Measurements from ENCODE around the gene RUSC2.

RUSC2 gene, protein sequence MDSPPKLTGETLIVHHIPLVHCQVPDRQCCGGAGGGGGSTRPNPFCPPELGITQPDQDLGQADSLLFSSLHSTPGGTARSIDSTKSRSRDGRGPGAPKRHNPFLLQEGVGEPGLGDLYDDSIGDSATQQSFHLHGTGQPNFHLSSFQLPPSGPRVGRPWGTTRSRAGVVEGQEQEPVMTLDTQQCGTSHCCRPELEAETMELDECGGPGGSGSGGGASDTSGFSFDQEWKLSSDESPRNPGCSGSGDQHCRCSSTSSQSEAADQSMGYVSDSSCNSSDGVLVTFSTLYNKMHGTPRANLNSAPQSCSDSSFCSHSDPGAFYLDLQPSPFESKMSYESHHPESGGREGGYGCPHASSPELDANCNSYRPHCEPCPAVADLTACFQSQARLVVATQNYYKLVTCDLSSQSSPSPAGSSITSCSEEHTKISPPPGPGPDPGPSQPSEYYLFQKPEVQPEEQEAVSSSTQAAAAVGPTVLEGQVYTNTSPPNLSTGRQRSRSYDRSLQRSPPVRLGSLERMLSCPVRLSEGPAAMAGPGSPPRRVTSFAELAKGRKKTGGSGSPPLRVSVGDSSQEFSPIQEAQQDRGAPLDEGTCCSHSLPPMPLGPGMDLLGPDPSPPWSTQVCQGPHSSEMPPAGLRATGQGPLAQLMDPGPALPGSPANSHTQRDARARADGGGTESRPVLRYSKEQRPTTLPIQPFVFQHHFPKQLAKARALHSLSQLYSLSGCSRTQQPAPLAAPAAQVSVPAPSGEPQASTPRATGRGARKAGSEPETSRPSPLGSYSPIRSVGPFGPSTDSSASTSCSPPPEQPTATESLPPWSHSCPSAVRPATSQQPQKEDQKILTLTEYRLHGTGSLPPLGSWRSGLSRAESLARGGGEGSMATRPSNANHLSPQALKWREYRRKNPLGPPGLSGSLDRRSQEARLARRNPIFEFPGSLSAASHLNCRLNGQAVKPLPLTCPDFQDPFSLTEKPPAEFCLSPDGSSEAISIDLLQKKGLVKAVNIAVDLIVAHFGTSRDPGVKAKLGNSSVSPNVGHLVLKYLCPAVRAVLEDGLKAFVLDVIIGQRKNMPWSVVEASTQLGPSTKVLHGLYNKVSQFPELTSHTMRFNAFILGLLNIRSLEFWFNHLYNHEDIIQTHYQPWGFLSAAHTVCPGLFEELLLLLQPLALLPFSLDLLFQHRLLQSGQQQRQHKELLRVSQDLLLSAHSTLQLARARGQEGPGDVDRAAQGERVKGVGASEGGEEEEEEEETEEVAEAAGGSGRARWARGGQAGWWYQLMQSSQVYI (N-terminal part only)

DNA sequence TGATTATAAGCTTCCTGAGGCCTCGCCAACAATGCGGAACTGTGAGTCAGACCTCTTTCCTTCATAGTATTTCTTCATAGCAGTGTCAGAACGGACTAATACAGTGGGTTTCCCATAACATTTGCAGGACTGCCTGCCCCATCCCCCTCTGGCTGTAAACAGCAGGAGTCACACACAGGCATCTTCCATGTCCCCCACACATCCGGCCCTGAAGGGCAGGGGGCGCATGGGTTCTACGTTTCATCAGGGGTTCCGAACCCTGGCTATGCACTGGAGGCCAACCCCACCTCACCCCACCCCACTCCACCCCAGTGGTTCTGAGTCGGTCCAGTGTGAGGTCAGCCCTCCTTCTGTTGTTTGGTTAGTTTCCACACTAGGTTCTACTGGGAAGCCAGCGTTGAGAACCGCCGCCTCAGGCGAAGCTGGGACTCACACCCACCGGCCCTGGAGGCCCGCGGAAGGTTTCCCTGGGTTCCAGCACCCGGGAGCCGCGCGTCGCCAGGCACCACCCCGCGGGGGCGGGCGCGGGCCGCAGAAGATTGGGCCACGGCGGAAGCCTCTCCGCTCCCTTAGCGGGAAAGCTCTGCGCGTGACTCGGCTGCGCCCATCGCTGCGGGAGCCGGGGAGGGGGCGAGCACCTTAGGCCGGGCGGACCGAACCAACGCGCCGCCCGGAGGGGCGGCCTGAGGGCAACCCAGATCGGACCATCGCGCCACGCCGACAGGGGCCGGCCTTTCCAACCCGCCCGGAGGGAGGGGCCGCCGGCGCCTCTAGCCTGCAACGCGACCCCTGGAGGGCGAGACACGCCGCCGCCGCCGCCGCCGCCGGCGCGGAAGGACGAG lies at the start of gene RUSC2:
TSS of gene RUSC2 (plus strand) at position 799 of the 842 bp plus-strand sequence. CDS start 56,411 bp downstream, outside the sequence.
- DNase-seq (ENCODE audit: low spot score): no peak

DNA sequence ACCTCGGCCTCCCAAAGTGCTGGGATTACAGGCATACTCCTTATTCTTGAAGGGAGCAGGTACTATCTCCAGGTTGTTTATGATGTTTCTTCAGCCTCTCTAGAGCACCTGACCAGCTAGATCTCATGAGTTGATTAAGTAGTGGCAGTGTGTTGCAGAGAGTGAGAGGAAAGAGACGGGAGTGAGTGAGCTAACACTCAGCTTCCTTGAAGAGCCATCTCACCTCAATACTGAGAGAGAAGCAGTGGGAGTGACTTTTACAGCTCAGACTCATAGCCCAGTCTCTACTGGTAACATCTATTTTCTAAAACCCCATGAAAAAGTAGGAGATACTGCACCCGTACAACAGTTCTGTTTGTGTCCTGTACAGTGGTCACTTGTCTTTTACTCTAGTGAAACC lies 43.9 kb upstream of the RUSC2 start:
- no peak for DNase-seq (ENCODE audit: low spot score)

DNA sequence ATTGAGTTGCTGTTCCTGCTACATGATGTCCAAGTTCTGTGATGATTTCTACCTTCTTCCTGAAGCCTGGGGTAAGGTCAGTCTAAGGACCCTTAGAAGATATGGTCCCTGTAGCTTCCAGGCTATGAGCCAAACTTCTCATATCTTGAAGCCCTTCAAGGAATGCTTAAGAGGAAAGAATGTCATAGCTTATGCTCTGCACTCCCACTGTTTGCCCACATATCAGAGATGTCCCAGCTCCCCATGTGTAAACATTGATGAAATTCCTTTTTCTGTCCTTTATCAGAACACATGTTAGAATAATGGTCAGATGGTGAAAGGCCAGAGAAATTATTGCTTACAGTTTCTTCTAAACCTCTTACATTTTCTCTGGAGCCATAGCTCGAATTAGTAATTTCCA lies 41.4 kb upstream of the RUSC2 start:
- DNase-seq (ENCODE audit: low spot score): no peak

DNA sequence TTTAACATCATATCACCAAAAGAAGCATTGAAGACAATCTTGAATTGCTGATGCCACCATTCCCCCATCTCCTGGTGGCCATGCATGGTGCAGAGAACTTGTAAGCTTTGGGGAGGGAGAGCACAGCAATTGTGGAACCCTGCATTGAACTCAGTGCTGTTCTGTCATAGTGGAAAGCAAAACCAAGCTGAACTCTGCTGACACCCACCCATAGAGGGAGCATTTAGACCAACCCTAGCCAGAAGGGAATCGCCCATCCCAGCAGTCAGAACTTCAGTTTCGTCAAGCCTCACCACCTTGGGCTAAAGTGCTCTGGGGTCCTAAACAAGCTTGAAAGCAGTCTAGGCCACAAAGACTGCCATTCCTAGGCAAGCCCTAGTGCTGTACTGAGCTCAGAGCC lies 37.4 kb upstream of the RUSC2 start:
- no peak for DNase-seq (ENCODE audit: low spot score)

DNA sequence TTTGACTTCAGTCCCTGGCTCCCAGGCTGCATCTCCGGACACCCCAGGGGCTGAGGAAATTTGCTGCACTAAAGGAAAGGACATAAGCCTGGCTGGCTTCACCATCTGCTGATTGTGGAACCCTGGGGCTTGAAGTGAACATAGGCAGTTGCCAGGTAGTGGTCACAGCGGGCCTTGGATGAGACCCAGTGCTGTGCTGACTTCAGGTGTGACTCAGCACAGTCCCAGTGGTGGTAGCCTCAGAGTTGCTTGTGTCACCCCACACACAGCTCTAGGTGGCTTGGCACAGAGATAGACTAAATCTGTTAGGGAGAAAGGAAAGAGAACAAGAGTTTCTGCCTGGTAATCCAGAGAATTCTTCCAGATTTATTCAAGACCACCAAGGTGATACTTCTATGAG lies 36.1 kb upstream of the RUSC2 start:
- no peak for DNase-seq (ENCODE audit: low spot score)

DNA sequence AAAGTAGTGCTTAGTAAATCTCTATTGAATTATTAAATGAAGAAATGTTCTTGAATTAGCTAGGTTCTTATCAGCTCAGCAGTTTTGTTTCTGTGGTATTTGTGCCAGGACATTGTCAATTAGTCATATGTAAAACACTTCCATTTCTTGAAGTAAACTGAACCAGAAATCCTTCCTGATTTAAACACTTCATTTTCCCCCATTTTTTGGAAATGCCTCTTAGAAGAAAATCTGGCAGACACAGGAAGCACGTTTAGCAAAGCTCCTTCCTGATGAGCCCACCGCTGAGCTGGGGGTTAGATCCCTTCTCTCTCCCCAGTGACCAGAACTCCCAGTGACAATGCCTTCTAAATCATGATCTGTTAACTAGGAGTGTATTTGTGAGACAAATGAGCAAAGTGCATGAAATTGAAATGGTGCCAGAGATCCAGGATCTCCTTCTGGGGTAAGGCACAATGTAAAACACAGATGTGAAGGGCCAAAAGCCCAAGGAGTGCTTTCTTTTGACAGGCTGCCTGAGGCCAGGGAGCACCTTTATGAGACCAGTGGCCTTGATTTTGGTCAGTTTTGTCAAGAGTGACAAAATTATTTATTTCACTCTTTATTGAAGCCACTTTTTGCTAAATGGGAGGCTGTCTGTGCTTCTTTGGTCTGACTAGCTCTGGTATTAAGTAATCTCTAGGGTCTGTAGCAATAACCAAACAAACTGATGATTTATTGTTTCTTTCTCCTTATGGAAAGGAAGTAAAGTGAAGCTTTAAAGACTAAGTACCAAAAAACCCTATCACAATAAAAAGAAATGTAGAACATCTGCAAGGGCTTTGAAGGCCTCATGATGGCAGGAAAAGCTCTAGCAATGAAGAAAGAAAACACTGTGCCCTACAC lies 25.5 kb upstream of the RUSC2 start:
- no peak for DNase-seq (ENCODE audit: low spot score)

DNA sequence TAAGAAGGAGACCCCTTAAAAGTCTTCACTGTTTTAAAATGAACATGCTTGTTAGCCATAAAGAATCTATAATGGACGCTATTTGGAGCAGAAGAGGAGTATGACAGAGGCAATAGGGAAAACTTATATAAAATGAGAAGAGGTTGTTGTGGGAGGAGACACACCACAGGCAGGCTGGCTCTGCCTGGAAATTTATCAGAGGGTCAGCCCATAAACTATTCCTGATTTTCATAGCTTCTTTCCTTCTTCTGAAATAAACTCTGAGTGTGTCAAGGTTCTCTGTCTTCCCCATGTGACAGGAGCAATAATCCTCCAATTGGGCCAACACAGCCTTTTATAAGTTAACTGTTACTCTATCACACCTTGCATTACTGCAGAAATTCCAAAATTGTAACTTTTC lies 19.6 kb upstream of the RUSC2 start:
- DNase-seq (ENCODE audit: low spot score): no peak

DNA sequence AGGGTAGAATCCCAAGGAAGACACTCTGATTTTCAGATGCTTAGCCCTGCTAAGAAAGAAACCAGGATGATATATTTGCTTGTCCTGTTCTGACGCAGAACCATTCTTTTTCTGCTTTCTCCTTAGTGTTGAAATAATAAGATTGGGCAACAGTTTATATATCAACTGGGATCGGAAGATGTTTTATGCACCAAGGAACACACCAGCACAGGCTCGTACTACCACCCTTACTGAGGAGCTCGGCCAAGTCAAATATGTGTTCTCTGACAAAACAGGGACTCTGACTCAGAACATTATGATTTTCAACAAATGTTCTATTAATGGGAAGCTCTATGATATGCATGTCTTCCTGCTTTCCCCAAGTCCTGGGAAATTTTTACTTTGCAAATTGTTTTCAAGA lies 19.0 kb upstream of the RUSC2 start:
- no peak for DNase-seq (ENCODE audit: low spot score)

DNA sequence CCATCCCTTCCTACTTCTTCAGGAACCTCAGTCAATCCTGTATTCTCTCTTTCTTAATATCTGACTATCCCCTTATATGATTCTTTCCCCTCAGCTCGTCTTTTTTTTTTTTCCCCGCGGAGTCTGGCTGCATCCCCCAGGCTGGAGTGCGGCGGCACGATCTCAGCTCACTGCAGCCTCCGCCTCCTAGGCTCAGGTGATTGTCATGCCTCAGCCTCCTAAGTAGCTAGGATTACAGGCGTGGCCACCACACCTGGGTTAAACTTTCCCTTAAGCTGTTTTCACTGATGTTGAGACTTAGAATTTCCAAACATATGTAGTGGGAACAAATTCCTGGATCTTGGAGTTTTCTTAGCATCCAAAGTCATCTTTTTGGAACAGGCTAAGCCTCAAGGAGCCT lies 13.3 kb upstream of the RUSC2 start:
- no peak for DNase-seq (ENCODE audit: low spot score)

DNA sequence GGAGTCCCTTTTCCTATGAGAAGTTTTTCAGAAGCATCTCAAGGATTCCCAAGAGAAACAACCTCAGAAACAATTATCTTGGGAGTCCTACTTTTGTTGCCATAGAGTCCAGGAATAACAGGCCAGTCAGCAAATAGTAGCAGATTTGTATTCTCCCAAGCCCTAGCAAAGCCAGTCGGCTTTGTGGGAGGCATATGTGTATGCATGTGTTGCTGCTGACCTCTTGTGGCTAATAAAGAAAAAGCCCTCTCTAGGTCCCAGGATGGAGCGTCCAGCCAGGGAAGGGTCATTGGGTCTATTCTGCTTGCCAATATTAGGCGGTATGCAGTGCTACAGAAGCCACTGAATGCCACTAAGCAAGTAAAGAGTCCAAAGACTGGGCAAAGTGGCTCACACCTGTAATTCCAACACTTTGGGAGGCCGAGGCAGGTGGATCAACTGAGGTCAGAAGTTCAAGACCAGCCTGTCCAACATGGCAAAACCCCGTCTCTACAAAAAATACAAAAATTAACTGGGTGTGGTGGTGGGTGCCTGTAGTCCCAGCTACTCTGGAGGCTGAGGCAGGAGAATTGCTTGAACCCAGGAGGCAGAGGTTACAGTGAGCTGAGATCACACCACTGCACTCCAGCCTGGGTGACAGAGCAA lies 12.6 kb upstream of the RUSC2 start:
- peak; percentile 42 for DNase-seq (ENCODE audit: low spot score)

DNA sequence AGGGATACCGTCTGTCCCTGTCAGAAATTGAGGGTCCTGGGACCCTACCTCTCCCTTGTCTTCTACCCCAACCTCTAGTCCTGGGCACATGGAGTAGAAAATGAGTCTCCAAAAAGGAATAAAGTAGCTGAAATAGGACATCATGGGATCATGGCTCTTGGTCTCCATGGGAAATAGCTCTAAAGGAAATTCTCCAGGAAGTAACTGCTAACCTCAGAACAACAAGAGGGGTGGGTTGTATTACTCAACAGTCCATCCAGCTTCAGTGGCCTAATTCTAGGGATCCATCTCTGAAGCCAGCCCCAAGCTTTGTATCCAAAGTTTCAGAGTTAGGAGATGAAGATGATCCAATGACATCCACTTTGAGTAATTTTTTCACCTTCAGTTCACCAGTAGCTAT lies 11.0 kb upstream of the RUSC2 start:
- DNase-seq (ENCODE audit: low spot score): no peak

DNA sequence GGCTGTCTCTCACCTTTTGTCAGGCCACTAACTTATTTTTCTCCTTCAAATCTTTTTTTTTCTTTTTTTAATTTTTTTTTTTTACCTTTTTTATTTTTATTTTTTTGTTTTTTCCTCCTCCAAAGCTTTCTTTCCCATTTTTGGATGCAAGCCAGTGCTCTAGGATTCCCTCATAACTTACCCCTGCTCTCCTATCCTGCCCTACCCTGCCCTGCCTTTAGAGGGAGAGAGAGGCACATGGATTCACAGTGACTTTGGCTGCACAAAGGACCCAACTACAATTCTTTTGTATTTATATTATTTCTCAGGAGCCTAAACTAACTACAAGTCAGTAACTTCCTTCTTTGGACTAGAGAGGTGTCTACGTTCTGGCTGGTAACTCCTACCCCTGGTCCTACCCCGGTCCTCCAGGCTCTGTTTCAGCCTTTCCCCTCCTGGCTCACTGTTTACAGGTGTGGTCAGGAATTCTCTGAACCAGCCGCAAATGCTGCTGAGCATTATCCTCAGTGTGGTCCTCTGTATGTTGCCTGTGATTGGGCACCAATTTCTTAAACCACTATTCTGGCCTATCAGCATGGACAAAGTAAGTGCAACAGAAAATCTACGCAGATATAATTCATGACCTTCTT lies 8.4 kb upstream of the RUSC2 start:
- DNase-seq (ENCODE audit: low spot score): no peak

DNA sequence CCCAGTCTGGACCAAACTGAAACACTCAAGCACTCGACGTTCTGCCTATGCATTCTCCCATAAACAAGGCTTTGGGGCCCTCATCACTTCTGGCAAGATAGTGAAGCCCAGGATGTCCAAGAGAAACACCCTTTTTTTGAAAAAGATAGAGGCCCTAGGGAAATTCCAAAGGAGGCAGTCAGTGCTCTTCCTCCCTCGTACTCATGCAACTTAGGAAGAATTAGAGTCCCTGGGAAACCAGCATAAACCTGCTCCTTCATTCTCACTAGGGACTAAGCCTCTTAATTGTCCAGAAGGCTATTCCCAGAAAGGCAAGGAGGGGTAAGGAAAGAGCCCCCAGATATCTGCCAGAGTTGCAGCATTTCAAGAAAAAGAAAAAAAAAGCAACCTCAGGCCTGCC lies 7.8 kb upstream of the RUSC2 start:
- DNase-seq (ENCODE audit: low spot score): no peak

DNA sequence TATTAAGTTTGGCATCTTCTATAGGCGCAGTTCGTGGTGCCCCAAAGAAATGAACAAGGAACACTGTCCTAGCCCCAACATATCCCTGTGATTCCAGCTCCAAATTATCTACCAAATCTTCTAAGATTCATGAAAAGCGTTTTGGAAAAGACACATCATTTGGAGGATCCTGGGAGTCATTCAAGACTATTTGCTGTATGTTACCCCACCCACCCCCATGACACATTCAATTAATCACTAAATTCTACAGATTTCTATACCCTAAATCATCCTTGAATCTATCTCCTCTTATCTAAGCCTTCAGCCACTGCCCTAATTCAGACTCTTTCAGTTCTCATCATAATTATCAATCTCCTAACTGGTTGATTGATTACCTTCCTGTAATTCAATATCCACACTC lies 5.5 kb upstream of the RUSC2 start:
- no peak for DNase-seq (ENCODE audit: low spot score)

DNA sequence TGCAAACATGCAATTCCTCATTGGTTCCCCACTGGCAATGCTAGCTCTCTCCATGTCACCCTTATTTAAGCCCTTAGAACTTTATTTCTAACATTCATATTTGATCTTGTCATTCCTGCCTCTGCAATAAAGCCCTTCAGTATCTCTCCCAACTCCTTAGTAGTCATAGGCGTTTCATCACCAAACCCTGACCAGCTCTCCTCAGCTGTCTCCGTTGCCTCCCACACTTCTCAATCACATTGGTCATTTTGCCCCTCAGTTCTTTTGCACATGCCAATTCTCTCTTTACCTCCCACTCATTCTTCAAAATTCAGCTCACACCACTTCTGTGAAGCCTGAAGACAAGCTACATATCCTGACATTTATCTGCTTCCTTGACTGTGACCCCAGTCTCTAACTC lies 2.8 kb upstream of the RUSC2 start:
- no peak for DNase-seq (ENCODE audit: low spot score)

DNA sequence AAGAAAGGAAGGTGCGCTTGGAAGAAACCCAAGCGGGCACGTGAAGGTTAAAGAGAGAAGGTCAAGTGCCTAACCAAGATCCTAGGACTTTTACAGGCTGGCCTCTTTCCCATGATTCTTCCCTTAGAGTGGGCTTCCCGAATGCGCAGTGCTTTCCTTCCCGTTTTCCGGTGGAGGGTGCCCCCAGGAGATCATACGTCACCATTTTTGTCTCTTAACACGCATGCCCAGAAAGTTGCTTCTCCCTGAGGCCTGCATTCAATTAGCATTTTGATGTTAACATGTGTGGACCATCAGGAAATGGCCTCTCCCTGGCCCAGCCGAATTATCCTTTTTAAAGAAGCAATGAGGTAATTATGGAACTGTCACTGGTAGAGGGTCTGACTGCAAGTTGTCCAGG lies 1.9 kb upstream of the RUSC2 start:
- DNase-seq (ENCODE audit: low spot score): no peak

DNA sequence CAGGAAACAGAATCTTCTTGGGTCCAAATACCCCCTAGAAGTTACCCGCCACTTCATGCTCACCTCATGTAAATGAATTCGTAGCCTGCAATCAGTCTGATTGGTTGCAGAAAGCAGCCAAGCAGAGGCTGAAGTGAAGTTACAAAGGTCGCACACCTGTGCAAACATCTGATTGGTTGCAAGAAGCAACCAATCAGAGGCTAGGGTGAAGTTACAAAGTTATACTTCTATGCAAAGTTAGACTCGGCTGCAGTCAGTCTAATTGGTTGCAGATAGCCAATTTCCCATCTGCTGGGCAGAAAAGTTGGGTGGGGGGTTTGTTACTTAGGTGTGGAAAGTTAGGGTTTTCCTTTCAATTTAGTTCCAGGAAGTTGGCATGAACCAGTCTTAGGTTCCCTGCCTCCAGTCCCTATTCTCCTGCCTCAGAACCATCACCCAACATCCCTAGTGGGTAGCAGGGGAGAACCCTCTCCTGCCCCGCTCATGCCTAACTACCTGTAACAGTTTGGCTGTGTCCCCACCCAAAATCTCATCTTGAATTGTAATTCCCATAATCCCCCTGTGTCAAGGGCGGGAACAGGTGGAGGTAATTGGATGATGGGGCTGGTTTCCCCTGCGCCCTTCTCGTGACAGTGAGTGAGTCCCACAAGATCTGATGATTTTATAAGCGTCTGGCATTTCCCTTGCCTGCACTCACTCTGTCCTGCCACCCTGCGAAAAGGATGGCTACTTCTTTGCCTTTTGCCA lies 1.2 kb upstream of the RUSC2 start:
- no peak for DNase-seq (ENCODE audit: low spot score)

DNA sequence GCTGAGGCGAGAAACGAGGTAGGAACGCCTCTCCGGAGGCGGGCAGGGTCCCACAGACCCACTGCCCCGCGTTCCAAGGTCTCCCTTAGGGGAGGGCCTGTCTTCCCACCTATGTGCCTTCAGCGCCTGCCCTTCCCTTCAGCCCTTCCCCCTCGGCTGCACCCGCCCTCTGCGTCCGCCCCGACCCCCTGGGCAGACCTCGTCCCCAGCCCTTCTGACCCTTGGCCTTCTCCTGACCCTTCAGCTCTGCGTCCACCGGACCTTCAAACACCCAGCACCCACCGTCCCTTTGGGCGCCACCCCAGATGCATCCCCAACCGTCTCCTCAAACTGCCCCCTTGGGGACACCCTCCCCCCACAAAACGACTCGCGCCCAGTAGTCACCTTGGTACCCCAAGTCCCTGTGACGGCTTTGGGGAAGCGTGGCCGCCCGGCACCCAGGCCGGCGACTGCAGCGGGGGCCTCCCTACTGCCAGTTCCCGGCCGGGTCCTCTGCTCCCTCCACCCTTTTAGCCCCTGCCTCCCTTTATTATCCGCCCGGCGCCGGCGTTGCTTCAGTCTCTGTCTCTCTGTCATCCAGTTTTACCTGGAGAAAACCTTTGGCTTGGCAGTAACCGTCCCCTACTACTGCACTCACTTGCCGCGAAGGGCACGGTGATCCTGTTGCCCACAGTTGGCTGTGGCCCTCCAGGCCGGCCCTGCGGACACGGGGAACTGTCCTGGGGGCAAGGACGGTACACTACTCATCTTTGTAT lies 421 bp downstream of the RUSC2 start:
- DNase-seq (ENCODE audit: low spot score): no peak
